A549 (cell line): ENCODE measurements around the gene PTPRE. TPM values are rescaled to one million over a fixed set of nuclear protein-coding genes. Genes with fewer than 3 reads are reported as not detected.
A peak's percentile ranks its signal among the peaks of the same experiment; 100 is the strongest.

ENCODE experiments used
- ATAC-seq, 2 experiments: fragments of 200-7000 bp in 1 of 2; fragments of >200 bp in 1 of 2; cut with Nextera tagmentation in 1 of 2; cut with Tn5 transposase in 1 of 2; 3 replicates each; pipeline versions ENCODE4 v1.8.0 to v1.9.1; 2018 to 2020; ENCODE audit warnings: mild to moderate bottlenecking in 1 of 2, moderate library complexity in 1 of 2
- CTCF ChIA-PET: fragments of 300-600 bp; sonication (Branson Sonifier 250); formaldehyde crosslinking; extraction: SDS; loops from one replicate; lab custom pipeline; 2021; ENCODE audit warnings: antibody characterized with exemption, inconsistent platforms; lab: Yijun Ruan, JAX
- POLR2A ChIA-PET: fragments of 350-600 bp; formaldehyde crosslinking; extraction: SDS; loops from one replicate; lab custom pipeline; 2021; ENCODE audit warnings: antibody characterized with exemption, inconsistent platforms; lab: Yijun Ruan, JAX
- DNase-seq, 2 experiments: peaks; one replicate each; pipeline versions ENCODE4 v3.0.0 to v3.0.0-alpha.2; 2011 to 2016; ENCODE audit warnings: low read depth in 1 of 2, low spot score in 1 of 2
- FAIRE-seq: peaks from 2 replicates; lab custom pipeline; 2011; peaks lifted over from hg19 to GRCh38; lab: Jason Lieb, UNC
- H3K27ac ChIP-seq, 2 experiments: fragments of >200 bp; sonication (Bioruptor Twin); formaldehyde crosslinking; 3 replicates each; pipeline ENCODE4 v1.5.1; 2016 to 2017
- H3K4me1 ChIP-seq: fragments of >200 bp; sonication (Bioruptor Twin); formaldehyde crosslinking; 3 replicates; pipeline ENCODE4 v1.6.1; 2016
- H3K4me2 ChIP-seq: fragments of >200 bp; sonication (Bioruptor Twin); formaldehyde crosslinking; 3 replicates; pipeline ENCODE4 v1.6.1; 2016
- H3K4me3 ChIP-seq: fragments of >200 bp; sonication (Bioruptor Twin); formaldehyde crosslinking; 3 replicates; pipeline ENCODE4 v1.5.1; 2016
- H3K9me3 ChIP-seq: fragments of >200 bp; sonication (Bioruptor Twin); formaldehyde crosslinking; 3 replicates; pipeline ENCODE4 v1.6.1; 2016
- BHLHE40 ChIP-seq: IDR thresholded peaks from 2 replicates; pipeline ENCODE4 v1.6.1; 2012; ENCODE audit warnings: low read depth, low read length, inconsistent platforms
- CBX2 ChIP-seq: fragments of 200-600 bp; sonication (generic); IDR thresholded peaks from 2 replicates; pipeline ENCODE4 v1.6.1; 2016; ENCODE audit warnings: low read depth, mild to moderate bottlenecking, borderline replicate concordance
- CEBPB ChIP-seq, 2 experiments: fragments of >200 bp in 1 of 2; sonication (Bioruptor Twin) in 1 of 2; formaldehyde crosslinking in 1 of 2; IDR thresholded peaks; 2 replicates each; pipeline ENCODE4 v1.6.1; 2012 to 2016
- CHD2 ChIP-seq: fragments of 150-350 bp; IDR thresholded peaks from 2 replicates; pipeline ENCODE4 v1.6.1; 2014; ENCODE audit warnings: low read length; ENCODE audit not compliant: partially characterized antibody
- CHD4 ChIP-seq: fragments of 200-600 bp; sonication (generic); IDR thresholded peaks from 2 replicates; pipeline ENCODE4 v1.6.1; 2016; ENCODE audit warnings: antibody characterized with exemption, mild to moderate bottlenecking, borderline replicate concordance
- EP300 ChIP-seq, 2 experiments: fragments of >200 bp; sonication (Bioruptor Twin); formaldehyde crosslinking; IDR thresholded peaks; 2 replicates in 1 of 2; 3 replicates in 1 of 2; pipeline ENCODE4 v1.6.1; 2016 to 2017
- ESRRA ChIP-seq: fragments of 150-350 bp; IDR thresholded peaks from 2 replicates; pipeline ENCODE4 v1.6.1; 2014; ENCODE audit warnings: mild to moderate bottlenecking, low read length, borderline replicate concordance
- FOSB ChIP-seq: fragments of 250-450 bp; sonication (Bioruptor Pico); IDR thresholded peaks from 2 replicates; pipeline ENCODE4 v1.5.0; 2020; ENCODE audit warnings: mild to moderate bottlenecking, moderate library complexity
- FOXS1 ChIP-seq: fragments of 250-450 bp; sonication (Bioruptor Pico); IDR thresholded peaks from 2 replicates; pipeline ENCODE4 v1.5.0; 2020; ENCODE audit warnings: mild to moderate bottlenecking, moderate library complexity
- HOXA7 ChIP-seq: fragments of 250-450 bp; sonication (Bioruptor Pico); IDR thresholded peaks from 2 replicates; pipeline ENCODE4 v1.5.0; 2020; ENCODE audit warnings: mild to moderate bottlenecking, moderate library complexity
- JUNB ChIP-seq: fragments of >200 bp; sonication (Bioruptor Twin); formaldehyde crosslinking; IDR thresholded peaks from 2 replicates; pipeline ENCODE4 v1.6.1; 2016
- KDM1A ChIP-seq: fragments of 200-600 bp; sonication (generic); IDR thresholded peaks from 2 replicates; pipeline ENCODE4 v1.6.1; 2016; ENCODE audit warnings: low read depth, mild to moderate bottlenecking
- MAZ ChIP-seq: fragments of 150-350 bp; IDR thresholded peaks from 2 replicates; pipeline ENCODE4 v1.6.1; 2014; ENCODE audit warnings: antibody characterized with exemption, low read depth, low read length, borderline replicate concordance
- NPAS2 ChIP-seq: fragments of 250-450 bp; sonication (Bioruptor Pico); IDR thresholded peaks from 2 replicates; pipeline ENCODE4 v1.8.0; 2022; ENCODE audit warnings: mild to moderate bottlenecking, moderate library complexity, borderline replicate concordance
- NR3C1 ChIP-seq: fragments of >200 bp; sonication (Bioruptor Twin); formaldehyde crosslinking; IDR thresholded peaks from 3 replicates; pipeline ENCODE4 v1.6.1; 2017
- PHF8 ChIP-seq: fragments of 200-600 bp; sonication (generic); IDR thresholded peaks from 2 replicates; pipeline ENCODE4 v1.6.1; 2016; ENCODE audit warnings: low read depth, mild to moderate bottlenecking, antibody characterized with exemption, moderate library complexity, borderline replicate concordance
- RAD21 ChIP-seq, 2 experiments: fragments of >200 bp in 1 of 2; sonication (Bioruptor Twin) in 1 of 2; formaldehyde crosslinking in 1 of 2; IDR thresholded peaks in 1 of 2; conservative IDR thresholded peaks in 1 of 2; 2 replicates in 1 of 2; 3 replicates in 1 of 2; pipeline ENCODE4 v1.6.1; 2012 to 2018; ENCODE audit warnings: inconsistent platforms in 1 of 2
- RCOR1 ChIP-seq: fragments of 150-350 bp; IDR thresholded peaks from 2 replicates; pipeline ENCODE4 v1.6.1; 2014; ENCODE audit warnings: antibody characterized with exemption, low read length, low read depth
- SMC3 ChIP-seq: fragments of >200 bp; sonication (Bioruptor Twin); formaldehyde crosslinking; IDR thresholded peaks from 3 replicates; pipeline ENCODE4 v1.6.1; 2018; ENCODE audit warnings: inconsistent platforms
- SREBF2 ChIP-seq: fragments of 450-650 bp; IDR thresholded peaks from 2 replicates; pipeline ENCODE4 v1.6.1; 2014; ENCODE audit warnings: mild to moderate bottlenecking, moderate library complexity
- ZSCAN20 ChIP-seq: fragments of 250-450 bp; sonication (Bioruptor Pico); IDR thresholded peaks from 2 replicates; pipeline ENCODE4 v1.8.0; 2022; ENCODE audit warnings: mild to moderate bottlenecking, moderate library complexity
- WGBS: methylation state at CpG from one replicate; pipeline ENCODE4 v1.1.6; 2017; ENCODE audit errors: missing lambda C conversion rate; 5-methylcytosine and 5-hydroxymethylcytosine counted together
- polyA plus RNA-seq, 4 experiments: library from polyadenylated mRNA; depleted of rRNA in 3 of 4; stranded (reverse); fragments of >200 nt; fragmentation: RNase III in 1 of 4; extraction: RNeasy Plus Mini Kit Qiagen cat#74134 plus additional on column Dnase treatment in 1 of 4; gene quantifications; 2 replicates in 3 of 4; 3 replicates in 1 of 4; pipeline ENCODE4 v1.2.3, GENCODE V29; 2011 to 2017
- TF ChIP-seq, protein P1 (sequence below): fragments of >200 bp; sonication (Bioruptor Twin); formaldehyde crosslinking; IDR thresholded peaks from 3 replicates; pipeline ENCODE4 v1.5.1; 2016
- TF ChIP-seq, protein P2 (sequence below): fragments of 250-450 bp; sonication (Bioruptor Pico); IDR thresholded peaks from 2 replicates; pipeline ENCODE4 v1.5.0; 2020; ENCODE audit warnings: low read depth, mild to moderate bottlenecking, moderate library complexity
- TF ChIP-seq, protein P3 (sequence below): IDR thresholded peaks from 2 replicates; pipeline ENCODE4 v1.6.1; 2012

Gene PTPRE
- polyA plus RNA-seq, 2 of the 4 experiments (the other 2 are of a cell fraction), result 0.31 to 1.5 TPM

DNA sequence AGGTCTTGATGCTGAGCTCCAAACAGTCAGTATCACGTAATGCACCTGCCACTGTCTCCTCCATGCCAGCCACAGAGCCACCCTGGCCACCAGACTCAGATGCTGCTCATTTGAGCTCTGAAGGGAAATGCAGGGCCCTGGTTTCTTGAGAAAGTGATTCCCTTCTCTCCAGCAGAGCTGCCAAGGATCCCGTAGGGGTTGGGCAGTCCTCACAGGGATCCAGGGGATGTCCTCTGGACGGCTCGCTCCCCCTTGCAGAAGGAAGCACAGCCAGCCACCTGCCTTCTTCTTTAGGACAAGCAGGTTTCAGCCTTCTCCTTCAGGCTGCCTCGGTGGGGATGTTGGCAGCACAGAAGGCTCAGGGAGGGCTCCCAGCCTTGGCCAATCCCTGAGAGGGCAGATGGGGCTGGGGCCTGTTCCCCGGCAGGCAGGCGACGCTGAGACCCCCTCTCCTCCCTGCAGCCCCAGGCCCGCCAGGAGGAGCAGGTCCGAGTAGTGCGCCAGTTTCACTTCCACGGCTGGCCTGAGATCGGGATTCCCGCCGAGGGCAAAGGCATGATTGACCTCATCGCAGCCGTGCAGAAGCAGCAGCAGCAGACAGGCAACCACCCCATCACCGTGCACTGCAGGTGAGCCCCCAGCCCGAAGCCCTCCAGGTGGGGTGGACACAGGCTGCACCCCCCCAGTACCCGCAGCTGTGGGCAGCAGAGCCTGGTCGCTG, 170.4 kb downstream of the PTPRE start:
- DNase-seq, result no peak
- Histone ChIP-seq H3K9me3 (no peaks in the 10 kb centered on the region), H3K27ac (no peak overlapping the region), H3K4me3 (no peak overlapping the region), H3K4me2 (no peak overlapping the region), H3K4me1 (no peaks in the 10 kb centered on the region)
- WGBS, result 43% methylated on average over 15 of the region's 21 CpGs
- ChIA-PET POLR2A (no interaction called here), CTCF (interaction anchor here (0.8 to 2.9 kb wide), 10 partner anchors 14 to 144 kb away, joined by 3 to 12 read pairs (median 6); no protein-coding TSS in a partner anchor)
- no peak for FAIRE-seq
- no peak for ATAC-seq
- TF ChIP-seq SREBF2 (no peak), CBX2 (no peak), NPAS2 (CRISPR knock-in tag) (no peak), BHLHE40 (no peak), CHD2 (no peak), EP300 (IDR thresholded peaks at IDR 0.05) (no peak), CHD4 (no peak), FOXS1 (no peak), JUNB (no peak), HOXA7 (CRISPR knock-in tag) (no peak), ESRRA (no peak)

DNA sequence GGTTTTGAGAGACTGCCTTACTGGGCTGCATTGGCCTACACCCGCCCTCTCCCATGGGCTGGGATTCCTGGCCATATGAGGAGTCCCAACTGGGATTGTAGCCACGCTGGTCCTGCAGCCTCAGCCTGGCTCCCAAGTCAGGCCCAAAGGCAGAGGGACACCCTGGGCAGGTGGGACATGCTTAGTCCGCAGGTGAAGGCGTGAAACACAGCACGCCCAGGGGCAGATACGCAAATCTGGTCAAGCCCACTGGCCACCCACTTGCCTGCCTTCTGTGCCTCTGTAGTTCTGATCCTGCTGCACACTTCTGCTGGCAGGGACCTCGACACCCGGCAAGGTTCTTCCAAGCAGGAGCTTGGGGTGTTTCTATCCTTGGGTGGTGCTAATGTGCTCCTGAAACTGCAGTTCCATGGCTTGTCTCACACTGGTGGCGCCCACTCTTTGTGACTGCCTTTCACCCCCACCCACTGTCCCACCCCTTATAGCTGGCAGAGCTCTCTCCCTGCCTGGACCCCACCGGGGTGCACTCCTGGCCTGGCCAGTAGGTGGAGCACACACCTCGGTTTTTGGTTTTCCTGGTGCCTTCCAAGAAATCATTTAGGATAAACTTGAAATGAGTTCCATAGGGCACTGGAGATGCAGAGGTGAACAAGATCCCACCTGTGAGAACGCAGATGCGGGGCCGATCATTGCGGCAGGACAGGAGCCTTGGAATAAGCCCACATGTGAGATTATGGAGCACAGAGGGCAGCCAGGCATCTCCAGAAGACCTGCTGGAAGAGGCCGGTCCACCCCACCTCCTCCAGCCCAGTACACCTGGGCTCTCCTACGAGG, 171.4 kb downstream of the PTPRE start:
- no peak overlapping the region for H3K4me3 ChIP-seq
- CTCF ChIA-PET, result interaction anchor here (0.6 to 6.9 kb wide), 22 partner anchors 8 to 183 kb away, joined by 3 to 51 read pairs (median 4); partner anchors contain the start of gene PTPRE
- no peaks in the 10 kb centered on the region for H3K4me1 ChIP-seq
- peak; percentile 75 for TF ChIP-seq SMC3
- TF ChIP-seq, protein P1, sequence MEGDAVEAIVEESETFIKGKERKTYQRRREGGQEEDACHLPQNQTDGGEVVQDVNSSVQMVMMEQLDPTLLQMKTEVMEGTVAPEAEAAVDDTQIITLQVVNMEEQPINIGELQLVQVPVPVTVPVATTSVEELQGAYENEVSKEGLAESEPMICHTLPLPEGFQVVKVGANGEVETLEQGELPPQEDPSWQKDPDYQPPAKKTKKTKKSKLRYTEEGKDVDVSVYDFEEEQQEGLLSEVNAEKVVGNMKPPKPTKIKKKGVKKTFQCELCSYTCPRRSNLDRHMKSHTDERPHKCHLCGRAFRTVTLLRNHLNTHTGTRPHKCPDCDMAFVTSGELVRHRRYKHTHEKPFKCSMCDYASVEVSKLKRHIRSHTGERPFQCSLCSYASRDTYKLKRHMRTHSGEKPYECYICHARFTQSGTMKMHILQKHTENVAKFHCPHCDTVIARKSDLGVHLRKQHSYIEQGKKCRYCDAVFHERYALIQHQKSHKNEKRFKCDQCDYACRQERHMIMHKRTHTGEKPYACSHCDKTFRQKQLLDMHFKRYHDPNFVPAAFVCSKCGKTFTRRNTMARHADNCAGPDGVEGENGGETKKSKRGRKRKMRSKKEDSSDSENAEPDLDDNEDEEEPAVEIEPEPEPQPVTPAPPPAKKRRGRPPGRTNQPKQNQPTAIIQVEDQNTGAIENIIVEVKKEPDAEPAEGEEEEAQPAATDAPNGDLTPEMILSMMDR, result peak; percentile 71
- TF ChIP-seq, protein P2, sequence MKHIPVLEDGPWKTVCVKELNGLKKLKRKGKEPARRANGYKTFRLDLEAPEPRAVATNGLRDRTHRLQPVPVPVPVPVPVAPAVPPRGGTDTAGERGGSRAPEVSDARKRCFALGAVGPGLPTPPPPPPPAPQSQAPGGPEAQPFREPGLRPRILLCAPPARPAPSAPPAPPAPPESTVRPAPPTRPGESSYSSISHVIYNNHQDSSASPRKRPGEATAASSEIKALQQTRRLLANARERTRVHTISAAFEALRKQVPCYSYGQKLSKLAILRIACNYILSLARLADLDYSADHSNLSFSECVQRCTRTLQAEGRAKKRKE (CRISPR knock-in tag), result no peak
- peak; percentile 79 to 81 for TF ChIP-seq RAD21 (conservative IDR thresholded peaks at IDR 0.05 in 1 of 2, IDR thresholded peaks at IDR 0.05 in 1 of 2)
- no peak for TF ChIP-seq FOSB (CRISPR knock-in tag)
- TF ChIP-seq, all 56 proteins: peak for 3
- POLR2A ChIA-PET, result no interaction called here
- Histone ChIP-seq H3K27ac (no peak overlapping the region), H3K9me3 (no peaks in the 10 kb centered on the region), H3K4me2 (no peak overlapping the region)
- peak; percentile 46 to 76 for DNase-seq
- 35% methylated on average over 10 of the region's 17 CpGs for WGBS
- no peak for FAIRE-seq
- ATAC-seq, result peak; percentile 89 to 97

DNA sequence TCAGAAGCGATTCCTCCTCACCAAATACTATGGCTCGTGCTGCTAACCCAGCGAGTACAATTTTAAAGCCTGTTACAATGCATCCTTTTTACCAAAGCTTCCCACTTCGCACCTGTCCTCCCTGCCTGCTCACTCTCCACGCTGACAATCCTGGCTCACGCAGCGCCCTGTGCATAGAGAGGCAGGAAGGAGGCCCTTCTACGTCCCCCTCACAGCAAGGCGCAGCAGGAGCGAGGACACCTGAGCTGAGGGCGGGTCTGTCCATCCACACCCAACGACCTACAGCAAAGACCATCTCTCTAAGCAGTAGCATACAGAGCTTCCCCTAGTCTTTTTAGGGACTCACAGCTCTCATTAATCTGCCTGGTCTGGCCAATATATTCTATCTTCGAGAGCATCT, 173.3 kb downstream of the PTPRE start:
- DNase-seq (no peak), FAIRE-seq (no peak), ATAC-seq (no peak)
- H3K9me3 ChIP-seq, result no peaks in the 10 kb centered on the region
- TF ChIP-seq SREBF2 (no peak), KDM1A (no peak), FOXS1 (no peak), ZSCAN20 (CRISPR knock-in tag) (no peak), RAD21 (conservative IDR thresholded peaks at IDR 0.05 in 1 of 2, IDR thresholded peaks at IDR 0.05 in 1 of 2) (no peak), RCOR1 (no peak), NR3C1 (no peak), PHF8 (no peak), MAZ (no peak), CEBPB (IDR thresholded peaks at IDR 0.05) (no peak)
- TF ChIP-seq, protein P3, sequence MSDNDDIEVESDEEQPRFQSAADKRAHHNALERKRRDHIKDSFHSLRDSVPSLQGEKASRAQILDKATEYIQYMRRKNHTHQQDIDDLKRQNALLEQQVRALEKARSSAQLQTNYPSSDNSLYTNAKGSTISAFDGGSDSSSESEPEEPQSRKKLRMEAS, result no peak
- H3K27ac ChIP-seq, result no peak overlapping the region
- 47% methylated on average over 12 of the region's 13 CpGs for WGBS
- H3K4me1 ChIP-seq, result no peaks in the 10 kb centered on the region
- ChIA-PET POLR2A (no interaction called here), CTCF (interaction anchor here (0.8 to 6.9 kb wide), 5 partner anchors 10 to 71 kb away, joined by 4 to 51 read pairs (median 5); no protein-coding TSS in a partner anchor)
- H3K4me3 ChIP-seq, result no peak overlapping the region
- H3K4me2 ChIP-seq, result no peak overlapping the region
